Astrocyte (in vitro differentiated cells and primary cell): ENCODE measurements around the gene TMSB10. TPM values are rescaled to one million over a fixed set of nuclear protein-coding genes. Genes with fewer than 3 reads are reported as not detected.

ENCODE experiments used
- DNase-seq: peaks from one replicate; pipeline ENCODE4 v3.0.0-alpha.2; 2010; ENCODE audit warnings: low read depth
- FAIRE-seq: peaks from 2 replicates; lab custom pipeline; 2011; peaks lifted over from hg19 to GRCh38; lab: Jason Lieb, UNC
- H2AFZ ChIP-seq: 2 replicates; pipeline ENCODE4 v1.6.0; 2012; ENCODE audit warnings: low read depth, low read length, inconsistent platforms
- H3K27ac ChIP-seq: 2 replicates; pipeline ENCODE4 v1.5.1; 2011; ENCODE audit warnings: low read depth, low read length, inconsistent platforms
- H3K27me3 ChIP-seq: 2 replicates; pipeline ENCODE4 v1.6.0; 2011; ENCODE audit warnings: low read length, inconsistent platforms; ENCODE audit not compliant: insufficient read depth
- H3K36me3 ChIP-seq: 2 replicates; pipeline ENCODE4 v1.5.1; 2011; ENCODE audit warnings: low read length, inconsistent platforms; ENCODE audit not compliant: insufficient read depth
- H3K4me1 ChIP-seq: 2 replicates; pipeline ENCODE4 v1.5.1; 2011; ENCODE audit warnings: low read length, inconsistent platforms; ENCODE audit not compliant: insufficient read depth
- H3K4me2 ChIP-seq: 2 replicates; pipeline ENCODE4 v1.6.0; 2012; ENCODE audit warnings: low read length, inconsistent platforms
- H3K4me3 ChIP-seq: 2 replicates; pipeline ENCODE4 v1.5.1; 2011; ENCODE audit warnings: low read depth, mild to moderate bottlenecking, low read length, inconsistent platforms; ENCODE audit not compliant: insufficient read depth
- H3K79me2 ChIP-seq: 2 replicates; pipeline ENCODE4 v1.6.0; 2012; ENCODE audit warnings: mild to moderate bottlenecking, low read length, inconsistent platforms; ENCODE audit not compliant: insufficient read depth
- H3K9ac ChIP-seq: 2 replicates; pipeline ENCODE4 v1.6.0; 2012; ENCODE audit warnings: mild to moderate bottlenecking, low read length, inconsistent platforms
- H3K9me3 ChIP-seq: 2 replicates; pipeline ENCODE4 v1.5.1; 2012; ENCODE audit warnings: low read depth, mild to moderate bottlenecking, low read length, inconsistent platforms; ENCODE audit not compliant: insufficient read depth
- H4K20me1 ChIP-seq: 2 replicates; pipeline ENCODE4 v1.6.0; 2012; ENCODE audit warnings: low read length, inconsistent platforms; ENCODE audit not compliant: insufficient read depth
- H3K27ac Mint-ChIP-seq: one replicate; pipeline ENCODE4 v1.8.0; 2021; ENCODE audit warnings: mild to moderate bottlenecking, mixed read lengths; ENCODE audit not compliant: unreplicated experiment
- H3K27me3 Mint-ChIP-seq: one replicate; pipeline ENCODE4 v1.8.0; 2021; ENCODE audit warnings: low read depth, mixed read lengths; ENCODE audit not compliant: unreplicated experiment
- H3K36me3 Mint-ChIP-seq: one replicate; pipeline ENCODE4 v1.8.0; 2021; ENCODE audit warnings: low read depth, mixed read lengths; ENCODE audit not compliant: unreplicated experiment
- H3K4me1 Mint-ChIP-seq: one replicate; pipeline ENCODE4 v1.8.0; 2021; ENCODE audit warnings: low read depth, mixed read lengths; ENCODE audit not compliant: unreplicated experiment
- H3K4me3 Mint-ChIP-seq: one replicate; pipeline ENCODE4 v1.8.0; 2021; ENCODE audit warnings: mild to moderate bottlenecking, moderate library complexity, mixed read lengths; ENCODE audit not compliant: unreplicated experiment
- H3K9me3 Mint-ChIP-seq: one replicate; pipeline ENCODE4 v1.8.0; 2021; ENCODE audit warnings: mild to moderate bottlenecking, mixed read lengths; ENCODE audit not compliant: unreplicated experiment
- EZH2 ChIP-seq: IDR thresholded peaks from 2 replicates; pipeline ENCODE4 v1.6.1; 2012; ENCODE audit warnings: mild to moderate bottlenecking, low read length, inconsistent platforms; ENCODE audit not compliant: insufficient read depth
- total RNA-seq: library from RNA; stranded (reverse); gene quantifications from 2 replicates; pipeline ENCODE4 v1.2.1, GENCODE V29; 2021
- TF ChIP-seq, protein P1 (sequence below): IDR thresholded peaks from 2 replicates; pipeline ENCODE4 v1.5.1; 2011; ENCODE audit warnings: low read depth, mild to moderate bottlenecking, inconsistent platforms, low read length, moderate library complexity; ENCODE audit not compliant: insufficient read depth

Gene TMSB10
- total RNA-seq, 1 donor from 2014 or later = 3,439 TPM

DNA sequence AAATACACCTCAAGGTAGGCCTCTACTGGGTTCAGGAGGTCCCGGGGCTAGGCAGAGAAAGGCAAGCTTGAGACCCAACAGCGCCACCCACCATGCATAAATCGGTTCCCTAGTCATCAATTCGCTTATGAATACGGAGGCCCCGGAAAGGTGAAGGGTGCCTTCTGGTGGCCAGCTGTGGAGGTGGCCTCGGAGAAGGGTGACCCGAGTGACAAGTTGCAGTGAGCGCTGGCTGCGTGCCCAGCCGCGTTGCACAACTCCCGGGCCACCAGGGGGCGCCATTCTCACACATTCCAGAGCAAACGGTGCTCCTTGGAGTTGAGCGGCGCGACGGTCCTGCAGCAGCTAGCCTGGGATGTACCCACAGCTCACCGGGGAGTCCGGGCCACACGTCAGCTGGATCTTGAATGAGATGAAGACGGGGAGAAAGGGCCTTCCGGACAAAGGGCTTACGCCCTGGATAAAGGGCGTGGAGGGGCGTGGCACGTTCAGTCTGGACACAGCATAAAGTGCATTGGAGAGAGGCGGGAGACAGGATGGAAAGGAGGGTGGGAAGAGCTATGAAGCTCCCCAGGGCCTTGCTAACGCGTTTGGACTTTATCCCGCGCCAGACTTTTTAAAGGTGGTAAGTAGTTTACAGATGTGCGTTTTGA, 20.4 kb downstream of the TMSB10 start:
- Histone ChIP-seq H3K9ac (peak overlapping the region; percentile 51), H3K27me3 (no peaks in the 10 kb centered on the region), H3K36me3 (no peaks in the 10 kb centered on the region), H3K4me3 (peak overlapping the region; percentile 45), H3K79me2 (no peaks in the 10 kb centered on the region), H3K4me1 (peaks cover 10% of the 10 kb centered on the region), H4K20me1 (no peaks in the 10 kb centered on the region), H3K9me3 (no peaks in the 10 kb centered on the region), H3K4me2 (peak overlapping the region; percentile 82), H3K27ac (no peak overlapping the region), H2AFZ (peak overlapping the region; percentile 79)
- FAIRE-seq = no peak
- peak; percentile 74 for DNase-seq
- peaks cover 12% of the 10 kb centered on the region for H3K4me1 Mint-ChIP-seq
- H3K4me3 Mint-ChIP-seq = peak overlapping the region; percentile 73
- no peaks in the 10 kb centered on the region for H3K36me3 Mint-ChIP-seq
- H3K27me3 Mint-ChIP-seq = no peaks in the 10 kb centered on the region
- TF ChIP-seq, protein P1, sequence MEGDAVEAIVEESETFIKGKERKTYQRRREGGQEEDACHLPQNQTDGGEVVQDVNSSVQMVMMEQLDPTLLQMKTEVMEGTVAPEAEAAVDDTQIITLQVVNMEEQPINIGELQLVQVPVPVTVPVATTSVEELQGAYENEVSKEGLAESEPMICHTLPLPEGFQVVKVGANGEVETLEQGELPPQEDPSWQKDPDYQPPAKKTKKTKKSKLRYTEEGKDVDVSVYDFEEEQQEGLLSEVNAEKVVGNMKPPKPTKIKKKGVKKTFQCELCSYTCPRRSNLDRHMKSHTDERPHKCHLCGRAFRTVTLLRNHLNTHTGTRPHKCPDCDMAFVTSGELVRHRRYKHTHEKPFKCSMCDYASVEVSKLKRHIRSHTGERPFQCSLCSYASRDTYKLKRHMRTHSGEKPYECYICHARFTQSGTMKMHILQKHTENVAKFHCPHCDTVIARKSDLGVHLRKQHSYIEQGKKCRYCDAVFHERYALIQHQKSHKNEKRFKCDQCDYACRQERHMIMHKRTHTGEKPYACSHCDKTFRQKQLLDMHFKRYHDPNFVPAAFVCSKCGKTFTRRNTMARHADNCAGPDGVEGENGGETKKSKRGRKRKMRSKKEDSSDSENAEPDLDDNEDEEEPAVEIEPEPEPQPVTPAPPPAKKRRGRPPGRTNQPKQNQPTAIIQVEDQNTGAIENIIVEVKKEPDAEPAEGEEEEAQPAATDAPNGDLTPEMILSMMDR = peak; percentile 81
- no peak for TF ChIP-seq EZH2
- H3K9me3 Mint-ChIP-seq = peaks cover 2% of the 10 kb centered on the region
- H3K27ac Mint-ChIP-seq = peak overlapping the region; percentile 49

DNA sequence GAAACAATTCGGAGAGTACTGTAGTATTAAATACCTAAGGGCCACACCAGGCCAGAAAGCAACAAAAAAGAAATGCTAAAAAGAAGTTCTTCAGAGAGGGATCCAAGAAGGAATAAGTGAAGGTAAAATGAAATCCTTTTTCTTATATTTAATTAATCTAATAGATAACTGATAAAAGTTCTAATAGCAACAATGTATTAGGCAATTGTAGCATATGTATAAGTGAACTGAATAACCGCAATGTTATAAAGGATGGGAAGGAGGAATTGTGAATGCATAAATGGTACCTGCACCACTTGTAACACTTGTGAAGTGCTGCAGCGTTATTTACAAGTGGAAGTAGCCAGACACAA, 21.8 kb downstream of the TMSB10 start:
- H3K9me3 Mint-ChIP-seq = peaks cover 2% of the 10 kb centered on the region
- no peaks in the 10 kb centered on the region for H3K79me2 ChIP-seq
- H3K4me1 ChIP-seq = peaks cover 10% of the 10 kb centered on the region
- H2AFZ ChIP-seq = no peak overlapping the region
- H3K4me1 Mint-ChIP-seq = peaks cover 12% of the 10 kb centered on the region
- H3K27me3 Mint-ChIP-seq = no peaks in the 10 kb centered on the region
- no peaks in the 10 kb centered on the region for H3K36me3 ChIP-seq
- peak overlapping the region; percentile 62 for H3K4me3 ChIP-seq
- peak overlapping the region; percentile 82 for H3K4me2 ChIP-seq
- no peak overlapping the region for H3K27ac Mint-ChIP-seq
- no peaks in the 10 kb centered on the region for H3K27me3 ChIP-seq
- no peaks in the 10 kb centered on the region for H3K36me3 Mint-ChIP-seq
- no peaks in the 10 kb centered on the region for H4K20me1 ChIP-seq
- H3K4me3 Mint-ChIP-seq = no peak overlapping the region
- no peak for TF ChIP-seq EZH2
- TF ChIP-seq, protein P1 = no peak
- H3K9me3 ChIP-seq = no peaks in the 10 kb centered on the region
- DNase-seq (no peak), FAIRE-seq (no peak)
- no peak overlapping the region for H3K27ac ChIP-seq
- H3K9ac ChIP-seq = no peak overlapping the region

- Mint-ChIP-seq H3K36me3 (no peaks in the 10 kb centered on the region), H3K4me1 (peaks cover 1% of the 10 kb centered on the region), H3K27ac (no peak overlapping the region), H3K4me3 (no peak overlapping the region), H3K27me3 (no peaks in the 10 kb centered on the region), H3K9me3 (peaks cover 2% of the 10 kb centered on the region)
- FAIRE-seq (no peak), DNase-seq (no peak)
- Histone ChIP-seq H3K4me1 (peaks cover 5% of the 10 kb centered on the region), H2AFZ (no peak overlapping the region), H3K9ac (no peak overlapping the region), H3K79me2 (no peaks in the 10 kb centered on the region), H3K27ac (no peak overlapping the region), H3K4me2 (no peak overlapping the region), H3K4me3 (no peak overlapping the region), H3K9me3 (no peaks in the 10 kb centered on the region), H3K27me3 (no peaks in the 10 kb centered on the region), H4K20me1 (no peaks in the 10 kb centered on the region), H3K36me3 (no peaks in the 10 kb centered on the region)
- no peak for TF ChIP-seq EZH2
- TF ChIP-seq, protein P1 = no peak
Observed at GRCh38 chr2:84931384-84931821, 25.9 kb downstream of the TMSB10 start.
